Right lobe of liver (tissue), 4 donors: ENCODE results near the gene ADARB1.

Experiments used
- CTCF ChIP-seq, 4 donors: fragments of 200-600 bp in 3 of 4; fragments of 450-650 bp in 1 of 4; IDR thresholded peaks; one replicate each; pipeline versions ENCODE4 v1.5.1 to v1.8.0; 2016 to 2022; ENCODE audit warnings: antibody characterized with exemption in 4 of 4, mild to moderate bottlenecking in 2 of 4
- POLR2A ChIP-seq: fragments of 450-650 bp; IDR thresholded peaks from one replicate; pipeline ENCODE4 v1.6.1; 2017; ENCODE audit warnings: antibody characterized with exemption, mild to moderate bottlenecking
- donor health status: DM: no; HTN: no; CAD: no.
- donor health status: DM: no; HTN: no; CAD: no.
- donor health status: DM: no; HTN: yes; CAD: no.

GRCh38 chr21:45180246-45180599 lies 105.8 kb downstream of the ADARB1 start:
- TF ChIP-seq CTCF (IDR thresholded peaks at IDR 0.05) (no peak), POLR2A (no peak)
